Heart left ventricle (tissue), 13 donors: ENCODE results near the gene KAT8.

Experiments used
- CTCF ChIP-seq, 12 donors: fragments of 200-600 bp; sonication (generic) in 4 of 12; IDR thresholded peaks; one replicate each; pipeline versions ENCODE4 v1.5.0 to v1.8.0; 2018 to 2022; ENCODE audit warnings: antibody characterized with exemption in 12 of 12, mild to moderate bottlenecking in 5 of 12
- POLR2A ChIP-seq, 2 donors: fragments of 450-650 bp; IDR thresholded peaks; one replicate each; pipeline ENCODE4 v1.6.1; 2017; ENCODE audit warnings: antibody characterized with exemption in 2 of 2, mild to moderate bottlenecking in 2 of 2, moderate library complexity in 2 of 2
- donor health status: ischemic (EF 13 %, LVEDD 7.1; RV severe dilation, severe dysfunction).
- donor health status: DM: no; HTN: yes; CAD: no.
- donor health status: DM: no; HTN: no; CAD: no.
- donor health status: ischemic (EF 25% LVEDD 6.9; RV normal size, moderate dysfunction).
- donor health status: ischemic (EF 25% LVEDD 5.7; RV mildly dilated, moderate dysfunction).
- donor health status: ischemic (EF 35%, LVEDD 5.7; RV mildly dilated, moderate dysfunction).
- donor health status: nonischemic (EF 11% LVEDD 7.7; RV severe dilation, severe dysfunction).
- donor health status: DM: yes; HTN: yes; CAD: no.
- donor health status: PGD.
- donor health status: ischemic (EF 29% LVEDD 5.4; RV normal size, mild dysfunction).
- donor health status: nonischemic (EF 23%, LVEDD 6.1; RV moderate dilation, normal function).

GRCh38 chr16:31106509-31107464, 10.7 kb upstream of the KAT8 start:
- TF ChIP-seq POLR2A (IDR thresholded peaks at IDR 0.05) (no peak), CTCF (IDR thresholded peaks at IDR 0.05) (no peak)
